Coronary artery (tissue), 2 donors: ENCODE data around the gene AQP6.
"Not testable (repeated sequence)": the region's sequence is repeated elsewhere in the genome, so short reads cannot be mapped to it uniquely, and the experiment has no call there.

Experiments used
- DNase-seq: peaks from one replicate; pipeline ENCODE4 v3.0.0-alpha.2; 2017; ENCODE audit warnings: low spot score
- H3K27ac ChIP-seq, 2 donors: fragments of 200-600 bp; sonication (generic); one replicate each; pipeline ENCODE4 v1.5.1; 2016 to 2019
- H3K4me3 ChIP-seq: fragments of 200-600 bp; sonication (generic); 2 replicates; pipeline ENCODE4 v1.5.1; 2016; ENCODE audit warnings: mild to moderate bottlenecking, moderate library complexity
- CTCF ChIP-seq: fragments of 200-600 bp; sonication (generic); IDR thresholded peaks from one replicate; pipeline ENCODE4 v1.5.1; 2019; ENCODE audit warnings: antibody characterized with exemption

Gene AQP6

GRCh38 chr12:49980501-49981349 is 8.0 kb downstream of the AQP6 start:
- no peak for DNase-seq
- no peak overlapping the region for H3K27ac ChIP-seq
- no peak for TF ChIP-seq CTCF
- H3K4me3 ChIP-seq = no peak overlapping the region

- no peak for TF ChIP-seq CTCF
- DNase-seq = no peak
- no peak overlapping the region for H3K27ac ChIP-seq
These were observed 9.7 kb downstream of the AQP6 start for GRCh38 chr12:49982246-49983087.

GRCh38 chr12:49983892-49984291 is 11.1 kb downstream of the AQP6 start:
- Histone ChIP-seq H3K27ac (no peak overlapping the region), H3K4me3 (no peak overlapping the region)
- TF ChIP-seq CTCF = no peak
- DNase-seq = no peak

More at GRCh38 chr12:49982246-49983087, 9.7 kb downstream of the AQP6 start:
- no peak overlapping the region for H3K4me3 ChIP-seq

- no peak for DNase-seq
- H3K4me3 ChIP-seq = no peak overlapping the region
- TF ChIP-seq CTCF = no peak
- no peak overlapping the region for H3K27ac ChIP-seq
These were observed 12.0 kb downstream of the AQP6 start for GRCh38 chr12:49984476-49985359.

GRCh38 chr12:49985981-49986380 is 13.2 kb downstream of the AQP6 start:
- TF ChIP-seq CTCF = no peak
- Histone ChIP-seq H3K4me3 (no peak overlapping the region), H3K27ac (no peak overlapping the region)
- no peak for DNase-seq

GRCh38 chr12:49986476-49986875 is 13.7 kb downstream of the AQP6 start:
- DNase-seq, H3K27ac ChIP-seq, H3K4me3 ChIP-seq: not testable (repeated sequence)
